Thymus (tissue), 11 donors: Measurements from ENCODE around the gene RASA3. TPM values are rescaled to one million over a fixed set of nuclear protein-coding genes. Genes with fewer than 3 reads are reported as not detected.

Source experiments
- DNase-seq, 9 donors: peaks; one replicate each; pipeline ENCODE4 v3.0.0-alpha.2; 2013; ENCODE audit warnings: low spot score in 9 of 9, low read depth in 6 of 9, missing footprints in 1 of 9
- H3K27ac ChIP-seq, 2 donors: one replicate each; pipeline ENCODE4 v1.5.1; 2013; ENCODE audit warnings: control low read depth in 1 of 2, low read depth in 1 of 2, low read length in 1 of 2, mild to moderate bottlenecking in 1 of 2, moderate library complexity in 1 of 2
- H3K27me3 ChIP-seq, 2 donors: one replicate each; pipeline ENCODE4 v1.5.1; 2013; ENCODE audit warnings: low read length in 1 of 2; ENCODE audit not compliant: control insufficient read depth in 2 of 2, insufficient read depth in 1 of 2
- H3K36me3 ChIP-seq, 2 donors: one replicate each; pipeline ENCODE4 v1.5.1; 2013; ENCODE audit warnings: low read length in 1 of 2, mild to moderate bottlenecking in 1 of 2, moderate library complexity in 1 of 2; ENCODE audit not compliant: control insufficient read depth in 2 of 2, insufficient read depth in 2 of 2
- H3K4me1 ChIP-seq, 2 donors: one replicate each; pipeline ENCODE4 v1.5.1; 2013; ENCODE audit warnings: low read length in 2 of 2; ENCODE audit not compliant: control insufficient read depth in 2 of 2, insufficient read depth in 2 of 2
- H3K4me3 ChIP-seq, 2 donors: one replicate each; pipeline ENCODE4 v1.5.1; 2013; ENCODE audit warnings: low read length in 2 of 2, control low read depth in 1 of 2, mild to moderate bottlenecking in 1 of 2
- H3K9me3 ChIP-seq, 2 donors: one replicate each; pipeline ENCODE4 v1.5.1; 2013; ENCODE audit warnings: low read length in 1 of 2, mild to moderate bottlenecking in 1 of 2; ENCODE audit not compliant: control insufficient read depth in 2 of 2, insufficient read depth in 1 of 2
- WGBS: extraction: QIAGEN DNeasy Blood & Tissue Kit; methylation state at CpG from one replicate; pipeline ENCODE4 v1.1.7; 2013; 5-methylcytosine and 5-hydroxymethylcytosine counted together
- polyA plus RNA-seq: library from polyadenylated mRNA; stranded (reverse); fragments of 200-250 nt; gene quantifications from one replicate; pipeline ENCODE4 v1.2.3, GENCODE V29; 2013
- total RNA-seq: library from RNA; stranded (reverse); fragments of 120-200 nt; gene quantifications from one replicate; pipeline ENCODE4 v1.2.4, GENCODE V29; 2013
- donor health status: healthy.

Gene RASA3
- total and polyA plus RNA-seq, 2 donors: 23.8 to 25.1 TPM

GRCh38 chr13:114017966-114018365 lies 114.5 kb downstream of the RASA3 start:
- no peak overlapping the region for H3K4me3 ChIP-seq
- DNase-seq: no peak
- H3K36me3 ChIP-seq: peaks cover 48 to 75% of the 10 kb centered on the region in 2 donors
- 96% methylated on average over 23 of the region's 23 CpGs for WGBS
- no peaks in the 10 kb centered on the region for H3K4me1 ChIP-seq
- no peaks in the 10 kb centered on the region for H3K9me3 ChIP-seq
- no peak overlapping the region for H3K27ac ChIP-seq
- no peaks in the 10 kb centered on the region for H3K27me3 ChIP-seq

- Histone ChIP-seq H3K4me1 (no peaks in the 10 kb centered on the region), H3K27ac (no peak overlapping the region), H3K9me3 (peaks cover 0 to 1% of the 10 kb centered on the region in 2 donors), H3K36me3 (peaks cover 51 to 74% of the 10 kb centered on the region in 2 donors), H3K4me3 (no peak overlapping the region), H3K27me3 (no peaks in the 10 kb centered on the region)
- 91% methylated on average over 29 of the region's 29 CpGs for WGBS
- no peak for DNase-seq
Observed at GRCh38 chr13:114017028-114017630, 115.3 kb downstream of the RASA3 start.

GRCh38 chr13:114016321-114017027 lies 115.9 kb downstream of the RASA3 start:
- no peaks in the 10 kb centered on the region for H3K4me1 ChIP-seq
- H3K36me3 ChIP-seq: peaks cover 50 to 71% of the 10 kb centered on the region in 2 donors
- H3K4me3 ChIP-seq: no peak overlapping the region
- H3K27me3 ChIP-seq: no peaks in the 10 kb centered on the region
- DNase-seq: no peak
- H3K27ac ChIP-seq: no peak overlapping the region
- 98% methylated on average over 30 of the region's 30 CpGs for WGBS
- peaks cover 2 to 4% of the 10 kb centered on the region in 2 donors for H3K9me3 ChIP-seq

- no peaks in the 10 kb centered on the region for H3K27me3 ChIP-seq
- DNase-seq: no peak
- H3K27ac ChIP-seq: no peak overlapping the region
- H3K36me3 ChIP-seq: peaks cover 50 to 71% of the 10 kb centered on the region in 2 donors
- H3K9me3 ChIP-seq: peaks cover 2 to 5% of the 10 kb centered on the region in 2 donors
- no peak overlapping the region for H3K4me3 ChIP-seq
- WGBS: 91% methylated on average over 11 of the region's 11 CpGs
- no peaks in the 10 kb centered on the region for H3K4me1 ChIP-seq
Observed at GRCh38 chr13:114015969-114016295, 116.5 kb downstream of the RASA3 start.

GRCh38 chr13:114015111-114015968 lies 117.1 kb downstream of the RASA3 start:
- Histone ChIP-seq H3K4me1 (no peaks in the 10 kb centered on the region), H3K4me3 (no peak overlapping the region), H3K9me3 (peaks cover 2 to 8% of the 10 kb centered on the region in 2 donors), H3K27me3 (no peaks in the 10 kb centered on the region), H3K27ac (no peak overlapping the region), H3K36me3 (peaks cover 48 to 69% of the 10 kb centered on the region in 2 donors)
- 95% methylated on average over 40 of the region's 40 CpGs for WGBS
- DNase-seq: no peak

GRCh38 chr13:114013952-114014629 lies 118.3 kb downstream of the RASA3 start:
- H3K4me1 ChIP-seq: no peaks in the 10 kb centered on the region
- H3K9me3 ChIP-seq: peaks cover 2 to 8% of the 10 kb centered on the region in 2 donors
- WGBS: 96% methylated on average over 22 of the region's 22 CpGs
- H3K4me3 ChIP-seq: no peak overlapping the region
- no peak for DNase-seq
- peaks cover 57 to 73% of the 10 kb centered on the region in 2 donors for H3K36me3 ChIP-seq
- H3K27ac ChIP-seq: no peak overlapping the region
- H3K27me3 ChIP-seq: no peaks in the 10 kb centered on the region

GRCh38 chr13:114013336-114013735 lies 119.1 kb downstream of the RASA3 start:
- Histone ChIP-seq H3K27me3 (no peaks in the 10 kb centered on the region), H3K36me3 (peaks cover 60 to 70% of the 10 kb centered on the region in 2 donors), H3K4me3 (no peak overlapping the region), H3K4me1 (no peaks in the 10 kb centered on the region), H3K27ac (no peak overlapping the region), H3K9me3 (peaks cover 2 to 8% of the 10 kb centered on the region in 2 donors)
- 74% methylated on average over 4 of the region's 4 CpGs for WGBS
- DNase-seq: no peak

GRCh38 chr13:114012921-114013320 lies 119.5 kb downstream of the RASA3 start:
- WGBS: 97% methylated on average over 21 of the region's 21 CpGs
- Histone ChIP-seq H3K4me1 (no peaks in the 10 kb centered on the region), H3K27ac (no peak overlapping the region), H3K27me3 (no peaks in the 10 kb centered on the region), H3K36me3 (peaks cover 57 to 69% of the 10 kb centered on the region in 2 donors), H3K4me3 (no peak overlapping the region), H3K9me3 (peaks cover 2 to 8% of the 10 kb centered on the region in 2 donors)
- DNase-seq: no peak
